ENCODE data around the gene NXNL1.

- no peak for TF ChIP-seq YY1 (IDR thresholded peaks at IDR 0.05)
- TF ChIP-seq CTCF (IDR thresholded peaks at IDR 0.05; ENCODE audit: low read depth, low read length, missing input control), result no peak
- no peak for TF ChIP-seq GABPA (IDR thresholded peaks at IDR 0.05 in 1 of 2, conservative IDR thresholded peaks at IDR 0.05 in 1 of 2)
- TF ChIP-seq TAF1 (conservative IDR thresholded peaks at IDR 0.05), result no peak
- no peak for TF ChIP-seq SP1 (IDR thresholded peaks at IDR 0.05)
- TF ChIP-seq ATF3 (IDR thresholded peaks at IDR 0.05), result no peak
- no peak for TF ChIP-seq REST (IDR thresholded peaks at IDR 0.05)
- no peak for TF ChIP-seq MAX (IDR thresholded peaks at IDR 0.05)
Observed at GRCh38 chr19:17503240-17503639, 42.5 kb upstream of the NXNL1 start.
